Sigmoid colon (tissue), 7 donors: ENCODE results near the gene SHISAL1. TPM values are rescaled to one million over a fixed set of nuclear protein-coding genes. Genes with fewer than 3 reads are reported as not detected.
A peak's percentile ranks its signal among the peaks of the same experiment; 100 is the strongest.

ENCODE experiments used
- DNase-seq: peaks from one replicate; pipeline ENCODE4 v3.0.0-alpha.2; 2019
- H3K27ac ChIP-seq, 4 donors: fragments of 200-600 bp; sonication (generic); one replicate each; pipeline ENCODE4 v1.5.1; 2016 to 2019; ENCODE audit warnings: mild to moderate bottlenecking in 1 of 4
- H3K27me3 ChIP-seq, 3 donors: fragments of 200-600 bp; sonication (generic); one replicate each; pipeline ENCODE4 v1.5.1; 2019; ENCODE audit warnings: mild to moderate bottlenecking in 1 of 3
- H3K36me3 ChIP-seq, 4 donors: fragments of 200-600 bp; sonication (generic); one replicate each; pipeline ENCODE4 v1.5.1; 2016 to 2019
- H3K4me1 ChIP-seq, 4 donors: fragments of 200-600 bp; sonication (generic); one replicate each; pipeline ENCODE4 v1.5.1; 2017 to 2019
- H3K4me3 ChIP-seq, 4 donors: fragments of 200-600 bp; sonication (generic); one replicate each; pipeline ENCODE4 v1.5.1; 2017 to 2019; ENCODE audit warnings: mild to moderate bottlenecking in 2 of 4, moderate library complexity in 1 of 4
- H3K9me3 ChIP-seq, 4 donors: fragments of 200-600 bp in 3 of 4; sonication (generic) in 3 of 4; one replicate each; pipeline versions ENCODE4 v1.5.1 to v1.6.1; 2013 to 2019
- CTCF ChIP-seq, 4 experiments: fragments of 450-650 bp in 3 of 4; fragments of 200-600 bp in 1 of 4; IDR thresholded peaks; one replicate each; pipeline ENCODE4 v1.5.1; 2016 to 2019; ENCODE audit warnings: antibody characterized with exemption in 4 of 4, mild to moderate bottlenecking in 3 of 4, moderate library complexity in 2 of 4
- EP300 ChIP-seq, 4 donors: sonication (generic); formaldehyde crosslinking; IDR thresholded peaks; one replicate each; pipeline ENCODE4 v1.6.1; 2017; ENCODE audit warnings: antibody characterized with exemption in 4 of 4
- POLR2A ChIP-seq, 2 donors: fragments of 450-650 bp; IDR thresholded peaks; one replicate each; pipeline ENCODE4 v1.6.1; 2016; ENCODE audit warnings: antibody characterized with exemption in 2 of 2, mild to moderate bottlenecking in 2 of 2, moderate library complexity in 2 of 2
- POLR2AphosphoS5 ChIP-seq, 4 donors: sonication (generic); formaldehyde crosslinking; IDR thresholded peaks; one replicate each; pipeline ENCODE4 v1.6.1; 2017; ENCODE audit warnings: antibody characterized with exemption in 4 of 4
- WGBS, 2 donors: extraction: QIAGEN DNeasy Blood & Tissue Kit; methylation state at CpG; one replicate each; pipeline ENCODE4 v1.1.7; 2013; 5-methylcytosine and 5-hydroxymethylcytosine counted together
- intact Hi-C: fragments of 100-400 bp; cut with DNase I; formaldehyde crosslinking; loops from one replicate; pipeline ENCODE4 v1.15.1; 2023
- polyA plus RNA-seq, 3 donors: library from polyadenylated mRNA; stranded (reverse); fragments of 200-250 nt; gene quantifications; one replicate each; pipeline ENCODE4 v1.2.3, GENCODE V29; 2013
- total RNA-seq, 4 donors: library from RNA; depleted of rRNA; stranded (reverse); fragments of >200 nt; gene quantifications; one replicate each; pipeline ENCODE4 v1.1.0, GENCODE V29; 2016
- donor health status: healthy with polysubstance abuse.
- donor health status: Bipolar disorder and iron deficiency.
- donor health status: healthy.

The SHISAL1 gene
- total and polyA plus RNA-seq, 7 donors: 0.23 to 32.4 (median 20.7) TPM

DNA sequence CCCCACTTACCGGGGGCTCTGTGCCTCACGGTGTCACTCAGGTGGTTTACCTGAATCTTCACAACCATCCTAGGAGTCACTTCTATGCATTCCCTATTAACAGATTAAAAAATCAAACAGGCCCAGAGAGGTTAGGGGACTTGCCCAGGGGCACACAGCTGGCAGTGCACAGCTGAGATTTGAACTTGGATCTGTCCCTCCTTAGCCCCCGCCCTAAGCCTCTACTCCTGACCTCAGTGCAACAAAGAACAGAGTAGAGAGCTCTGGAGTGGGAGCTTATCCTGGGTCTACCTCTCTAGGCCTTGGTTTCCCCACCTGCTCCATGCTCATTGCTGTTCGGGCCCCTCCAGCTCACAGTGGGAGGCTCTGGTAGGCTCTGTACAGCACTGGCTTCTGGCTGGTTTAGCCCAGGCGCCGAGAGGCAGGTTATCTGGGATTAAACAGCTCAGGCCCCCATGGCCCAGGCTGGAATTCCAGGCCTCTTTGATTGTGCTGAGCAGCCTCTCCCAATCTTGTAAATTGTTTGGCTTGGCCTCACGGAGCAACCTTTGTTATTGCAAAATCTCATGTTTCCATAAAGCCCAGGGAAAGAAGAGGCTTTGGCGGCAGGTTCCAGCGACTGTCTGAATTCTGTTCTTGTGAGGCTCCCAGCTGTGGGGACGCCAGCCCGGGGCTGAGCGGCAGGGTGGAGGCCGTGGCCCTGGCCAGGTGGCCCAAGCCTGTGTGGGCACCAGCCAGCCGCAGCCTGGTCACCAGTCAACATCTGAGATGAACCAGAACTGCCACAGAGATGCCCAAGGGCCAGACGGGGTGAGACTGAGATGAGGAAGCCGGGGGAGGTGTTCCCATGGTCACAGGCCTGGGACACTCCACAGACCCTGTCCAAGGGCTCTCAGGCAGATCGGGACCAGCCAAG, 28.9 kb upstream of the SHISAL1 start:
- WGBS, 2 donors: 38 to 67% methylated on average over 17 of the region's 17 CpGs
- no peak overlapping the region for H3K4me3 ChIP-seq
- no peaks in the 10 kb centered on the region for H3K9me3 ChIP-seq
- TF ChIP-seq POLR2A (IDR thresholded peaks at IDR 0.05): no peak
- no peak for TF ChIP-seq CTCF (IDR thresholded peaks at IDR 0.05)
- TF ChIP-seq EP300 (IDR thresholded peaks at IDR 0.05): no peak
- TF ChIP-seq POLR2AphosphoS5 (IDR thresholded peaks at IDR 0.05): peak in 3 of 4 donors; percentile 43 to 59 (median 58)
- DNase-seq: peak; percentile 86
- intact Hi-C loops: no loop called here
- H3K36me3 ChIP-seq: no peaks in the 10 kb centered on the region
- H3K27me3 ChIP-seq: no peaks in the 10 kb centered on the region
- peaks cover 0 to 41% (median 40%) of the 10 kb centered on the region in 4 donors for H3K4me1 ChIP-seq
- peak overlapping the region; percentile 77 to 85 (median 82) for H3K27ac ChIP-seq

- no peaks in the 10 kb centered on the region for H3K36me3 ChIP-seq
- WGBS, 2 donors: 71 to 84% methylated on average over 21 of the region's 21 CpGs
- H3K27me3 ChIP-seq: no peaks in the 10 kb centered on the region
- no peak for DNase-seq
- intact Hi-C loops: no loop called here
- H3K9me3 ChIP-seq: no peaks in the 10 kb centered on the region
- no peak for TF ChIP-seq EP300 (IDR thresholded peaks at IDR 0.05)
- TF ChIP-seq CTCF (IDR thresholded peaks at IDR 0.05): no peak
- no peak for TF ChIP-seq POLR2AphosphoS5 (IDR thresholded peaks at IDR 0.05)
- no peak for TF ChIP-seq POLR2A (IDR thresholded peaks at IDR 0.05)
- H3K4me3 ChIP-seq: no peak overlapping the region
- peak overlapping the region; percentile 77 to 85 (median 82) for H3K27ac ChIP-seq
- H3K4me1 ChIP-seq: peaks cover 0 to 41% (median 40%) of the 10 kb centered on the region in 4 donors
These were observed 27.8 kb upstream of the SHISAL1 start for GRCh38 chr22:44340271-44341239.

GRCh38 chr22:44338906-44339305, 26.2 kb upstream of the SHISAL1 start:
- TF ChIP-seq POLR2A (IDR thresholded peaks at IDR 0.05): no peak
- TF ChIP-seq EP300 (IDR thresholded peaks at IDR 0.05): no peak
- TF ChIP-seq CTCF (IDR thresholded peaks at IDR 0.05): no peak
- no peak for TF ChIP-seq POLR2AphosphoS5 (IDR thresholded peaks at IDR 0.05)
- peaks cover 0 to 41% (median 40%) of the 10 kb centered on the region in 4 donors for H3K4me1 ChIP-seq
- DNase-seq: no peak
- WGBS, 2 donors: 57 to 78% methylated on average over 2 of the region's 2 CpGs
- no peaks in the 10 kb centered on the region for H3K36me3 ChIP-seq
- H3K9me3 ChIP-seq: no peaks in the 10 kb centered on the region
- H3K27ac ChIP-seq: peak overlapping the region in 1 of 4 donors; percentile 58
- H3K4me3 ChIP-seq: no peak overlapping the region
- intact Hi-C loops: loop anchor here (10.0 kb wide), 1 partner anchor 194 kb away; no protein-coding TSS in a partner anchor
- H3K27me3 ChIP-seq: no peaks in the 10 kb centered on the region

- Histone ChIP-seq H3K9me3 (no peaks in the 10 kb centered on the region), H3K4me1 (peaks cover 0 to 41% (median 40%) of the 10 kb centered on the region in 4 donors), H3K4me3 (no peak overlapping the region), H3K27me3 (no peaks in the 10 kb centered on the region), H3K27ac (peak overlapping the region in 3 of 4 donors; percentile 35 to 74 (median 58)), H3K36me3 (no peaks in the 10 kb centered on the region)
- intact Hi-C loops: loop anchor here (10.0 kb wide), 1 partner anchor 193 kb away; no protein-coding TSS in a partner anchor
- DNase-seq: peak; percentile 66
- 49 to 76% methylated on average over 8 of the region's 8 CpGs for WGBS, 2 donors
- no peak for TF ChIP-seq POLR2AphosphoS5 (IDR thresholded peaks at IDR 0.05)
- no peak for TF ChIP-seq POLR2A (IDR thresholded peaks at IDR 0.05)
- no peak for TF ChIP-seq CTCF (IDR thresholded peaks at IDR 0.05)
- no peak for TF ChIP-seq EP300 (IDR thresholded peaks at IDR 0.05)
These were observed 25.5 kb upstream of the SHISAL1 start for GRCh38 chr22:44338177-44338810.
